GM18861 (cell line): Measurements from ENCODE around the gene F7.
"Not testable (repeated sequence)": the region's sequence is repeated elsewhere in the genome, so short reads cannot be mapped to it uniquely, and the experiment has no call there.

ENCODE experiments used
- ATAC-seq: cut with Tn5 transposase; IDR thresholded peaks from one replicate; pipeline ENCODE4 v1.9.1; 2021; ENCODE audit not compliant: unreplicated experiment

Gene F7

DNA sequence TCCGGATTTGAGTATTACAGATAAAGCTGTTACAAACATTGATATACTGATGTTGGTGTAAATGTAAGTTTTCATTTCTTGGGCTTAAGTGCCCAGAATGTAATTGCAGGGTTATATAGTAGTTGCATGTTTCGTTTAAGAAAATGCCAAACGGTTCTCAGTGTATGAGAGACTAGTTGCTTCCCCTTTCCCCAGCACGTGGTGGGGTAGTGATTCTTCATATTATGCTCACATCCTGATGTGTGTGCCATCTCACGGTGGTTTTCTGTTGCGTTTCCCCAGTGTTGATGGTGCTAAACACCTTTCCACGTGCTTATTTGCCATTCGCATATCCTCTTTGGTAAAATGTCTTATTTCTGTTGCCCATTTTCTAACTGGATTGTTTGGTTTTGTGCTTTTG is 34.7 kb upstream of the F7 start:
- ATAC-seq, result no peak

- ATAC-seq, result no peak
These were observed 33.2 kb upstream of the F7 start for GRCh38 chr13:113072376-113072775.

- ATAC-seq, result no peak
These were observed 31.6 kb upstream of the F7 start for GRCh38 chr13:113073942-113074341.

- no peak for ATAC-seq
These were observed 31.2 kb upstream of the F7 start for GRCh38 chr13:113074401-113074800.

- ATAC-seq, result no peak
These were observed 30.7 kb upstream of the F7 start for GRCh38 chr13:113074876-113075275.

DNA sequence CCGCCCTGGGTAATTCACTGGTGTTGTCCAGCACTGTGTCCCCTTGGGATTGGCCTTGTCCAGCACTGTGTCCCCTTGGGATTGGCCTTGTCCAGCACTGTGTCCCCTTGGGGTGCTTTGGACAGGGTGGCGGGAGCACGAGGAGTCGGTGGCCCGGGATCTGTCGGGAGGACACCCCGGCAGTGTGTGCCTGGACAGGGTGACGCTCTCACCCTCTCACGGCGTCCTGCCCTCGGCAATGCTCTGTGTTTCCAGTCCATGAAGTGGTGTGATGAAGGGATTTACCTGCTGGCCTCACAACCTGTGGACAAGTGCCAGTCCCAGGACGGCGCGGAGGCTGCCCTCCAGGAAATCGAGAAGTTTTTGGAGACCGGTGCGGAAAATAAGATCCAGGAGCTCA is 29.9 kb upstream of the F7 start:
- no peak for ATAC-seq

GRCh38 chr13:113076681-113077401 is 28.8 kb upstream of the F7 start:
- no peak for ATAC-seq

DNA sequence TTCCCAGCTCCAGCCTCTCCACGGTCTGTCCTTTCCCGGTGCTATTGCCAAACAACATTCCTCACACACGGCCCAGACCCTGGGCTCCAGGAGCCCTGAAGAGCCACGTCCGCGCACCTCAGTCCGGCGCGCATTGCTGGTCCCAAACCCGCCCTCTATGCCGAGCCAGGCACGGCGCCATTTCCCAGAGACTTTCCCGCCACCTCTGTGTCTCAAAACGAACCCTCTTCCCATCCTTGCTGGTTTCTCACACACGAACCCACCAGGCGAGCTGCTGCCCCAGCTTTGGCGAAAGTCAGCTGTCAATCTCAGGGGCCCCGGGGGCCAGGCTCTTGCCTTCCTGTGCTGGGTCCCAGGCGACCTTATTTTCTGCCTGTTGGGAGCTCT is 28.0 kb upstream of the F7 start:
- no peak for ATAC-seq

GRCh38 chr13:113077953-113078901 is 27.4 kb upstream of the F7 start:
- ATAC-seq, result no peak

GRCh38 chr13:113078902-113079780 is 26.4 kb upstream of the F7 start:
- no peak for ATAC-seq

GRCh38 chr13:113079781-113080080 is 25.9 kb upstream of the F7 start:
- not testable (repeated sequence) for ATAC-seq

DNA sequence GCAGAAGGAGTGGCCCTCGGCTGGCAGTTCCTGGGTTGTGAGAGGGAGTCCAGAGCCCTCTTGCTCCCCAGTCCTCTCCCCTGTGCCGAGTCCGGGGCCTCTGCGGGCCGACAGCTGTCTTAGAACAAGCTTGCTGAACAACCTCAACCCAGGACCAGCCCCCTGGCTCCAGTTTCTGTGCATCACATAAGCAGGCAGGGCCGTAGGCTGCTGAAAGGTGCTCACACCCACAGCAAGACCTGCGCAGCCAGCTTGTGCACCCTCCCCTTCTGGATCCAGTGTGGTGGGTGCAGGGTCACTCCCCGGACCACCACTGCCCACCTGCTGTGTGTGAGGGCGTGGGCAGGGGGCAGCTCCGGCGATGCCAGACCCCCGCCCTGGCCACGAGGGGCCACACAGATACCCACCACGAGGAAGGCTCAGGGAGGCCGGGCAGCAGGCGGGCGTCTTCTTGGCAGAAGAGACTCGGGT is 25.2 kb upstream of the F7 start:
- no peak for ATAC-seq

DNA sequence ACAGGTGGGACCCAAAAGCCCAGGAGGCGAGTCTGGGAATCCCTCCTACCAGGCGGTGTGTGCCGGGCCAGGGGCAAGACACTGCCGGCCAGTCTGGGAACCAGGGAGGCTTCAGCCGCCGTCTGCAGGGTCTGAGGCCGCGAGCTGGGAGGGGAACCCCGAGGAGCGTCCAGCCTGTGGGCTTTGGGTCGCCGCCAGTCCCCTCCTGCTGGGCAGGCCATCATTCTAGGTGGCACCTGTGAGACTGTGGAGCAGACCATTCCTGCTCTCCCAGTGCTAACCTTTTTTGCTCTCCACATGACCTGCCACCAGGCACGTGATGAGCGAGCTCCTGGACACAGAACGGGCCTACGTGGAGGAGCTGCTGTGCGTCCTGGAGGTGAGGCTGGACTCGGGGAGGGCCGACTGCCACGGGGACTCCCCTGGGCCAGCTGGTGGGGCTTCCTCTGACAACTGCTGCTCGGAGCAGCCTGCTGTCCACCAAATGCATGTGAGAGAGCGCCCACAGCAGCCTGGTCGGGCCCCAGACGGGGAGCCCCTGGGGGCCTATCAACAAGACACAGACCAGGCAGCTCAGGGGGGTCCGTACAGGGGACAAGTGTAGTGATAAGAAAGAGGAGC is 24.6 kb upstream of the F7 start:
- ATAC-seq, result no peak

GRCh38 chr13:113082198-113083021 is 23.2 kb upstream of the F7 start:
- no peak for ATAC-seq

- ATAC-seq, result no peak
These were observed 22.6 kb upstream of the F7 start for GRCh38 chr13:113083022-113083373.

GRCh38 chr13:113083402-113084061 is 22.1 kb upstream of the F7 start:
- ATAC-seq, result no peak

- no peak for ATAC-seq
These were observed 21.3 kb upstream of the F7 start for GRCh38 chr13:113084094-113084942.

- no peak for ATAC-seq
These were observed 20.5 kb upstream of the F7 start for GRCh38 chr13:113084943-113085540.
